HepG2 (cell line): ENCODE measurements around the gene MFAP2. TPM values are rescaled to one million over a fixed set of nuclear protein-coding genes. Genes with fewer than 3 reads are reported as not detected.

Source experiments
- ATAC-seq: fragments of 200-7000 bp; cut with Tn5 transposase; 3 replicates; pipeline ENCODE4 v1.9.1; 2020; ENCODE audit warnings: mild to moderate bottlenecking, moderate library complexity
- BruUV-seq: library from RNA; stranded (reverse); fragments of 400-500 nt; replicated peaks from 2 replicates; lab custom pipeline; 2021; lab: Mats Ljungman, UMichigan
- CTCF ChIA-PET: fragments of 300-600 bp; formaldehyde crosslinking; extraction: SDS; loops from one replicate; lab custom pipeline; 2021; ENCODE audit warnings: low total read pairs, inconsistent platforms, low intra/inter-chr PET ratio; lab: Yijun Ruan, JAX
- POLR2A ChIA-PET: fragments of 350-600 bp; sonication (Branson Sonifier 250); formaldehyde crosslinking; loops from one replicate; lab custom pipeline; 2020; ENCODE audit warnings: antibody characterized with exemption, inconsistent platforms; lab: Yijun Ruan, JAX
- DNase-seq: peaks from one replicate; pipeline ENCODE4 v3.0.0-alpha.2; 2015; ENCODE audit warnings: low spot score
- FAIRE-seq: peaks from 3 replicates; lab custom pipeline; 2011; peaks lifted over from hg19 to GRCh38; lab: Jason Lieb, UNC
- H2AFZ ChIP-seq: one replicate; pipeline ENCODE4 v1.6.1; 2011; ENCODE audit warnings: low read length, inconsistent platforms
- H3K27ac ChIP-seq: fragments of 300-600 bp; 3 replicates; pipeline ENCODE4 v1.8.0; 2011; ENCODE audit warnings: mixed run types, mild to moderate bottlenecking, mixed read lengths, low read length, inconsistent platforms; ENCODE audit not compliant: insufficient read depth; ENCODE audit errors: extremely low read length
- H3K27me3 ChIP-seq, 2 experiments: fragments of 200-600 bp in 1 of 2; 2 replicates in 1 of 2; 3 replicates in 1 of 2; pipeline versions ENCODE4 v1.6.0 to v1.8.0; 2011; ENCODE audit warnings: low read length in 2 of 2, mild to moderate bottlenecking in 2 of 2, moderate library complexity in 2 of 2, inconsistent platforms in 1 of 2; ENCODE audit not compliant: insufficient read depth in 2 of 2, control insufficient read depth in 1 of 2
- H3K36me3 ChIP-seq, 2 experiments: fragments of 200-600 bp in 1 of 2; replicated peaks in 1 of 2; 2 replicates in 1 of 2; 3 replicates in 1 of 2; pipeline versions ENCODE4 v1.5.1 to v1.8.0; 2011; ENCODE audit warnings: low read length in 2 of 2, inconsistent platforms in 1 of 2; ENCODE audit not compliant: insufficient read depth in 2 of 2, control insufficient read depth in 1 of 2
- H3K4me1 ChIP-seq: 2 replicates; pipeline ENCODE4 v1.5.1; 2012; ENCODE audit warnings: low read length, inconsistent platforms; ENCODE audit not compliant: insufficient read depth
- H3K4me2 ChIP-seq: 2 replicates; pipeline ENCODE4 v1.6.0; 2011; ENCODE audit warnings: low read depth, low read length, inconsistent platforms
- H3K4me3 ChIP-seq, 3 experiments: fragments of 200-600 bp in 1 of 3; sonication (generic), shearing (Covaris generic) in 1 of 3; replicated peaks in 1 of 3; 2 replicates each; pipeline ENCODE4 v1.5.1; 2011 to 2016; ENCODE audit warnings: low read length in 3 of 3, inconsistent platforms in 2 of 3, low read depth in 2 of 3, mild to moderate bottlenecking in 2 of 3, control low read depth in 1 of 3, mixed read lengths in 1 of 3; ENCODE audit not compliant: insufficient read depth in 1 of 3
- H3K79me2 ChIP-seq: one replicate; pipeline ENCODE4 v1.6.1; 2011; ENCODE audit warnings: low read length, inconsistent platforms; ENCODE audit not compliant: insufficient read depth
- H3K9ac ChIP-seq: 2 replicates; pipeline ENCODE4 v1.6.0; 2011; ENCODE audit warnings: mild to moderate bottlenecking, low read depth, low read length, inconsistent platforms; ENCODE audit not compliant: insufficient read depth
- H3K9me3 ChIP-seq: 2 replicates; pipeline ENCODE4 v1.5.1; 2012; ENCODE audit warnings: mild to moderate bottlenecking, low read length
- H4K20me1 ChIP-seq: 2 replicates; pipeline ENCODE4 v1.6.0; 2011; ENCODE audit warnings: inconsistent platforms, mild to moderate bottlenecking, low read length, moderate library complexity; ENCODE audit not compliant: insufficient read depth
- TEAD3 ChIP-seq: optimal IDR thresholded peaks from 2 replicates; pipeline ENCODE3; 2016; ENCODE audit warnings: borderline replicate concordance
- THAP11 ChIP-seq: IDR thresholded peaks from 2 replicates; pipeline ENCODE4 v1.6.1; 2016; ENCODE audit warnings: missing biosample characterization, missing genetic modification reagents
- ZNF24 ChIP-seq: fragments of 450-650 bp; IDR thresholded peaks from 2 replicates; pipeline ENCODE4 v1.6.1; 2017; ENCODE audit warnings: antibody characterized with exemption, mild to moderate bottlenecking
- WGBS: methylation state at CpG from one replicate; pipeline ENCODE4 v1.1.6; 2017; ENCODE audit warnings: low lambda C conversion rate; 5-methylcytosine and 5-hydroxymethylcytosine counted together
- in situ Hi-C: cut with HindIII; loops from 2 replicates; pipeline ENCODE4 v1.10.0; 2017; ENCODE audit warnings: low pct_unique_long_range_greater_than_20kb; ENCODE audit not compliant: extremely low pct_ligation_motif_present
- intact Hi-C: fragments of 100-400 bp; cut with micrococcal nuclease; formaldehyde crosslinking; loops from one replicate; pipeline ENCODE4 v1.10.0; 2022; ENCODE audit not compliant: unreplicated experiment
- polyA plus RNA-seq, 8 experiments: library from polyadenylated mRNA; depleted of rRNA in 3 of 8; stranded (reverse) in 7 of 8; unstranded in 1 of 8; fragments of >200 nt; fragmentation: Illumina TruSeq in 4 of 8; extraction: Trizol in 4 of 8; gene quantifications; 2 replicates each; pipeline versions ENCODE4 v1.2.1 to v1.2.3, GENCODE V29; 2011 to 2016; ENCODE audit warnings: low read depth in 4 of 8, missing spikeins in 1 of 8, mixed read lengths in 1 of 8; ENCODE audit not compliant: insufficient read depth in 1 of 8
- total RNA-seq, 5 experiments: library from RNA; depleted of rRNA; stranded (reverse); fragments of >200 nt; fragmentation: Illumina TruSeq; extraction: Trizol; gene quantifications; 2 replicates each; pipeline ENCODE4 v1.2.3, GENCODE V29; 2016; ENCODE audit warnings: low read depth in 1 of 5
- TF ChIP-seq, protein P1 (sequence below): sonication (generic); formaldehyde crosslinking; IDR thresholded peaks from 2 replicates; pipeline ENCODE4 v1.4.0; 2020; ENCODE audit warnings: mild to moderate bottlenecking, missing genetic modification reagents
- TF ChIP-seq, protein P2 (sequence below): sonication (generic); formaldehyde crosslinking; IDR thresholded peaks from 2 replicates; pipeline ENCODE4 v1.4.0; 2020; ENCODE audit warnings: missing genetic modification reagents

MFAP2 gene
- total and polyA plus RNA-seq, 2 of the 13 experiments (the other 11 are each of a cell fraction or from before 2014, with no cell fraction given) = 1.1 to 1.4 TPM

DNA sequence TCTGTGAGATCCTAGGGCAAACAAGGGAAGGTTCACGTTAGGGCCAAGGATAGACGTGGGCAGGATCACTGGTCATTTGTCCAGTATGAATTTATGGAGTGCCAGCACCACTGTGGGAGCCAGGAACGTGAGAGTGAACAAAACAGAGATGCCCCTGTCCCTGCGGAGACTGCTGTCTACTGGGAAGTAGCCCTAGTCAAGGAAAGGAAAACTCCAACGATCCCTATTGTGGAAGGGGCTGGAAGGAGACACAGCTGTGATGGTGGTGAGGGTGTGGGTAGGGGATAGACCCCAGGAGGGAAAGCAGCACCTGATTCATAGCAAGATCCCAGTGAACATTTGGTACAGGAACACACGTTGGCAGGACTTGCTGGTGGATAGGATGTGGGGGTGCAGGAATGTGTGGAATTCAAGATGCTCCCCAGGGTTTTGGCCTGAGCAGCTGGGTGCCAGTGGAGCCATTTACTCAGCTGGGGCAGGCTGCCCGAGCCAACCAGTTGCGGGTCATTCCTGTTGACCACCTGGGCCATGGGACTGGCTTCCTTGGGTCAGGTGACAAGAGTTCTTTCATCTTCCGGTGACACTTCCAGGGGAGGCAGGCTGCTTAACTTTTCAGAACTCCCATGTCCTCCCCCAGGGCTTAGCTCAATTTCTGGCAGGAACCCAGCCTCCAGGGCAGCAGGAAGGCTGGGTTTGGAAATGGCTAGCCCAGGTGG lies 32.5 kb upstream of the MFAP2 start:
- no TSS peak for BruUV-seq
- no peak overlapping the region for H3K27ac ChIP-seq
- 30% methylated on average over 9 of the region's 9 CpGs for WGBS
- in situ Hi-C loops (no loop called here), intact Hi-C loops (no loop called here)
- H3K27me3 ChIP-seq = no peaks in the 10 kb centered on the region
- peaks cover 46% of the 10 kb centered on the region for H3K4me1 ChIP-seq
- DNase-seq (no peak), ATAC-seq (no peak), FAIRE-seq (no peak)
- peak overlapping the region; percentile 99 for H3K4me2 ChIP-seq
- peak overlapping the region in 2 of 3 experiments; percentile 56 to 87; a peak in 3 of 6 replicates for H3K4me3 ChIP-seq
- H3K9ac ChIP-seq = no peak overlapping the region
- CTCF ChIA-PET = no interaction called here
- POLR2A ChIA-PET = no interaction called here
- no peaks in the 10 kb centered on the region for H3K79me2 ChIP-seq
- no peak overlapping the region for H2AFZ ChIP-seq
- 0 out of 5 replicates have a peak, but pooled peaks cover 0 to 1% of the 10 kb centered on the region in 2 experiments for H3K36me3 ChIP-seq
- no peaks in the 10 kb centered on the region for H3K9me3 ChIP-seq
- H4K20me1 ChIP-seq = no peaks in the 10 kb centered on the region
- TF ChIP-seq THAP11 = 0 out of 2 replicates have a peak, but pooled peaks have one; percentile 27
- TF ChIP-seq ZNF24 = no peak
- TF ChIP-seq, protein P1, sequence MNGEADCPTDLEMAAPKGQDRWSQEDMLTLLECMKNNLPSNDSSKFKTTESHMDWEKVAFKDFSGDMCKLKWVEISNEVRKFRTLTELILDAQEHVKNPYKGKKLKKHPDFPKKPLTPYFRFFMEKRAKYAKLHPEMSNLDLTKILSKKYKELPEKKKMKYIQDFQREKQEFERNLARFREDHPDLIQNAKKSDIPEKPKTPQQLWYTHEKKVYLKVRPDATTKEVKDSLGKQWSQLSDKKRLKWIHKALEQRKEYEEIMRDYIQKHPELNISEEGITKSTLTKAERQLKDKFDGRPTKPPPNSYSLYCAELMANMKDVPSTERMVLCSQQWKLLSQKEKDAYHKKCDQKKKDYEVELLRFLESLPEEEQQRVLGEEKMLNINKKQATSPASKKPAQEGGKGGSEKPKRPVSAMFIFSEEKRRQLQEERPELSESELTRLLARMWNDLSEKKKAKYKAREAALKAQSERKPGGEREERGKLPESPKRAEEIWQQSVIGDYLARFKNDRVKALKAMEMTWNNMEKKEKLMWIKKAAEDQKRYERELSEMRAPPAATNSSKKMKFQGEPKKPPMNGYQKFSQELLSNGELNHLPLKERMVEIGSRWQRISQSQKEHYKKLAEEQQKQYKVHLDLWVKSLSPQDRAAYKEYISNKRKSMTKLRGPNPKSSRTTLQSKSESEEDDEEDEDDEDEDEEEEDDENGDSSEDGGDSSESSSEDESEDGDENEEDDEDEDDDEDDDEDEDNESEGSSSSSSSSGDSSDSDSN (CRISPR knock-in tag) = peak; percentile 26; the same call in 1 of the 2 replicates
- peak; percentile 66 for TF ChIP-seq TEAD3 (CRISPR knock-in tag)
- TF ChIP-seq, protein P2, sequence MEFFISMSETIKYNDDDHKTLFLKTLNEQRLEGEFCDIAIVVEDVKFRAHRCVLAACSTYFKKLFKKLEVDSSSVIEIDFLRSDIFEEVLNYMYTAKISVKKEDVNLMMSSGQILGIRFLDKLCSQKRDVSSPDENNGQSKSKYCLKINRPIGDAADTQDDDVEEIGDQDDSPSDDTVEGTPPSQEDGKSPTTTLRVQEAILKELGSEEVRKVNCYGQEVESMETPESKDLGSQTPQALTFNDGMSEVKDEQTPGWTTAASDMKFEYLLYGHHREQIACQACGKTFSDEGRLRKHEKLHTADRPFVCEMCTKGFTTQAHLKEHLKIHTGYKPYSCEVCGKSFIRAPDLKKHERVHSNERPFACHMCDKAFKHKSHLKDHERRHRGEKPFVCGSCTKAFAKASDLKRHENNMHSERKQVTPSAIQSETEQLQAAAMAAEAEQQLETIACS = no peak
